PC-3 (cell line): Measurements from ENCODE around the gene RETREG2.

Experiments used
- CTCF ChIP-seq: fragments of 300-600 bp; sonication (generic); conservative IDR thresholded peaks from 2 replicates; pipeline ENCODE4 v1.5.1; 2017; ENCODE audit warnings: antibody characterized with exemption, low read depth, mild to moderate bottlenecking, low read length
- EZH2phosphoT487 ChIP-seq: fragments of 300-600 bp; sonication (generic); IDR thresholded peaks from 2 replicates; pipeline ENCODE4 v1.6.1; 2018; ENCODE audit warnings: mild to moderate bottlenecking, antibody characterized with exemption, low read length, borderline replicate concordance

GRCh38 chr2:219176818-219177551, 1.1 kb upstream of the RETREG2 start, which contains the start of gene CNPPD1:
- no peak for TF ChIP-seq CTCF
- TF ChIP-seq EZH2phosphoT487 = no peak
